Caco-2 (cell line): ENCODE data around the gene NANOS1. TPM values are rescaled to one million over a fixed set of nuclear protein-coding genes. Genes with fewer than 3 reads are reported as not detected.

Experiments used
- BruUV-seq: library from RNA; stranded (reverse); fragments of 400-500 nt; replicated peaks from 2 replicates; lab custom pipeline; 2021; lab: Mats Ljungman, UMichigan
- CTCF ChIA-PET: fragments of 300-600 bp; sonication (Branson Sonifier 250); formaldehyde crosslinking; loops from one replicate; lab custom pipeline; 2022; ENCODE audit warnings: antibody characterized with exemption; lab: Charles Lee
- POLR2A ChIA-PET: fragments of 300-600 bp; sonication (Branson Sonifier 250); formaldehyde crosslinking; loops from one replicate; lab custom pipeline; 2022; ENCODE audit warnings: antibody characterized with exemption; lab: Charles Lee
- DNase-seq, 2 experiments: peaks; one replicate each; pipeline versions ENCODE4 v3.0.0 to v3.0.0-alpha.2; 2020 to 2022
- H3K27me3 ChIP-seq: replicated peaks from 2 replicates; pipeline ENCODE4 v1.6.0; 2011; ENCODE audit warnings: low read length; ENCODE audit not compliant: control insufficient read depth, insufficient read depth
- H3K36me3 ChIP-seq: 2 replicates; pipeline ENCODE4 v1.5.1; 2011; ENCODE audit warnings: low read length; ENCODE audit not compliant: control insufficient read depth, insufficient read depth
- H3K4me1 ChIP-seq: fragments of 250-450 bp; sonication (Bioruptor Pico); 2 replicates; pipeline ENCODE4 v1.5.1; 2020; ENCODE audit warnings: mild to moderate bottlenecking
- H3K4me3 ChIP-seq: 2 replicates; pipeline ENCODE4 v1.5.1; 2011; ENCODE audit warnings: low read depth, mild to moderate bottlenecking, control low read depth, low read length
- H3K9me3 ChIP-seq: fragments of 250-450 bp; sonication (Bioruptor Pico); 2 replicates; pipeline ENCODE4 v1.5.1; 2020; ENCODE audit warnings: mild to moderate bottlenecking, moderate library complexity
- H3K27ac Mint-ChIP-seq: one replicate; pipeline ENCODE4 v1.8.0; 2022; ENCODE audit warnings: mixed read lengths; ENCODE audit not compliant: unreplicated experiment
- H3K27me3 Mint-ChIP-seq: one replicate; pipeline ENCODE4 v1.8.0; 2022; ENCODE audit warnings: mixed read lengths; ENCODE audit not compliant: insufficient read depth, unreplicated experiment
- H3K36me3 Mint-ChIP-seq: one replicate; pipeline ENCODE4 v1.8.0; 2022; ENCODE audit warnings: mild to moderate bottlenecking, mixed read lengths; ENCODE audit not compliant: insufficient read depth, unreplicated experiment
- H3K4me1 Mint-ChIP-seq: one replicate; pipeline ENCODE4 v1.8.0; 2022; ENCODE audit warnings: low read depth, mixed read lengths; ENCODE audit not compliant: unreplicated experiment
- H3K4me3 Mint-ChIP-seq: one replicate; pipeline ENCODE4 v1.8.0; 2022; ENCODE audit warnings: mild to moderate bottlenecking, moderate library complexity, mixed read lengths; ENCODE audit not compliant: unreplicated experiment
- H3K9me3 Mint-ChIP-seq: one replicate; pipeline ENCODE4 v1.8.0; 2022; ENCODE audit warnings: mixed read lengths; ENCODE audit not compliant: unreplicated experiment
- intact Hi-C: fragments of 100-400 bp; cut with micrococcal nuclease; formaldehyde crosslinking; loops from one replicate; pipeline ENCODE4 v1.10.0; 2022; ENCODE audit not compliant: unreplicated experiment
- total RNA-seq: library from RNA; stranded (reverse); gene quantifications from 2 replicates; pipeline ENCODE4 v1.2.3, GENCODE V29; 2022
- TF ChIP-seq, protein P1 (sequence below), 2 experiments: fragments of 200-600 bp in 1 of 2; IDR thresholded peaks; 1 replicate in 1 of 2; 2 replicates in 1 of 2; pipeline versions ENCODE4 v1.5.1 to v1.8.0; 2011 to 2022; ENCODE audit warnings: antibody characterized with exemption in 1 of 2, control low read depth in 1 of 2, inconsistent platforms in 1 of 2, low read depth in 1 of 2, low read length in 1 of 2, mild to moderate bottlenecking in 1 of 2, moderate library complexity in 1 of 2; ENCODE audit not compliant: insufficient read depth in 1 of 2, severe bottlenecking in 1 of 2, unreplicated experiment in 1 of 2

Gene NANOS1
- total RNA-seq, 1 experiment from 2014 or later: 5.9 TPM

GRCh38 chr10:119079599-119080520 is 50.3 kb downstream of the NANOS1 start:
- H3K9me3 Mint-ChIP-seq: no peaks in the 10 kb centered on the region
- TF ChIP-seq, protein P1, sequence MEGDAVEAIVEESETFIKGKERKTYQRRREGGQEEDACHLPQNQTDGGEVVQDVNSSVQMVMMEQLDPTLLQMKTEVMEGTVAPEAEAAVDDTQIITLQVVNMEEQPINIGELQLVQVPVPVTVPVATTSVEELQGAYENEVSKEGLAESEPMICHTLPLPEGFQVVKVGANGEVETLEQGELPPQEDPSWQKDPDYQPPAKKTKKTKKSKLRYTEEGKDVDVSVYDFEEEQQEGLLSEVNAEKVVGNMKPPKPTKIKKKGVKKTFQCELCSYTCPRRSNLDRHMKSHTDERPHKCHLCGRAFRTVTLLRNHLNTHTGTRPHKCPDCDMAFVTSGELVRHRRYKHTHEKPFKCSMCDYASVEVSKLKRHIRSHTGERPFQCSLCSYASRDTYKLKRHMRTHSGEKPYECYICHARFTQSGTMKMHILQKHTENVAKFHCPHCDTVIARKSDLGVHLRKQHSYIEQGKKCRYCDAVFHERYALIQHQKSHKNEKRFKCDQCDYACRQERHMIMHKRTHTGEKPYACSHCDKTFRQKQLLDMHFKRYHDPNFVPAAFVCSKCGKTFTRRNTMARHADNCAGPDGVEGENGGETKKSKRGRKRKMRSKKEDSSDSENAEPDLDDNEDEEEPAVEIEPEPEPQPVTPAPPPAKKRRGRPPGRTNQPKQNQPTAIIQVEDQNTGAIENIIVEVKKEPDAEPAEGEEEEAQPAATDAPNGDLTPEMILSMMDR (IDR thresholded peaks at IDR 0.05; ENCODE audit: insufficient read depth in 1 of 2, low read depth in 1 of 2, low read length in 1 of 2, severe bottlenecking in 1 of 2, unreplicated experiment in 1 of 2): no peak
- Histone ChIP-seq H3K36me3 (peaks cover 1% of the 10 kb centered on the region; the same call in 1 of the 2 replicates), H3K27me3 (no peaks in the 10 kb centered on the region), H3K4me3 (peak overlapping the region; percentile 88), H3K9me3 (no peaks in the 10 kb centered on the region), H3K4me1 (peaks cover 8% of the 10 kb centered on the region; the same call in 1 of the 2 replicates)
- peaks cover 59% of the 10 kb centered on the region for H3K36me3 Mint-ChIP-seq
- intact Hi-C loops: loop anchor here (1.0 kb wide), 1 partner anchor 24 kb away; the partner anchor contains the start of gene DENND10
- CTCF ChIA-PET: interaction anchor here (0.6 kb wide), 1 partner anchor 25 kb away, joined by 6 read pairs; no protein-coding TSS in a partner anchor
- no TSS peak for BruUV-seq
- H3K4me3 Mint-ChIP-seq: peak overlapping the region; percentile 83
- peaks cover 8% of the 10 kb centered on the region for H3K4me1 Mint-ChIP-seq
- POLR2A ChIA-PET: interaction anchor here (0.5 to 0.7 kb wide), 2 partner anchors 125 to 458 kb away, joined by 3 to 4 read pairs; no protein-coding TSS in a partner anchor
- peak overlapping the region; percentile 97 for H3K27ac Mint-ChIP-seq
- H3K27me3 Mint-ChIP-seq: no peaks in the 10 kb centered on the region
- peak; percentile 78 to 83 for DNase-seq

DNA sequence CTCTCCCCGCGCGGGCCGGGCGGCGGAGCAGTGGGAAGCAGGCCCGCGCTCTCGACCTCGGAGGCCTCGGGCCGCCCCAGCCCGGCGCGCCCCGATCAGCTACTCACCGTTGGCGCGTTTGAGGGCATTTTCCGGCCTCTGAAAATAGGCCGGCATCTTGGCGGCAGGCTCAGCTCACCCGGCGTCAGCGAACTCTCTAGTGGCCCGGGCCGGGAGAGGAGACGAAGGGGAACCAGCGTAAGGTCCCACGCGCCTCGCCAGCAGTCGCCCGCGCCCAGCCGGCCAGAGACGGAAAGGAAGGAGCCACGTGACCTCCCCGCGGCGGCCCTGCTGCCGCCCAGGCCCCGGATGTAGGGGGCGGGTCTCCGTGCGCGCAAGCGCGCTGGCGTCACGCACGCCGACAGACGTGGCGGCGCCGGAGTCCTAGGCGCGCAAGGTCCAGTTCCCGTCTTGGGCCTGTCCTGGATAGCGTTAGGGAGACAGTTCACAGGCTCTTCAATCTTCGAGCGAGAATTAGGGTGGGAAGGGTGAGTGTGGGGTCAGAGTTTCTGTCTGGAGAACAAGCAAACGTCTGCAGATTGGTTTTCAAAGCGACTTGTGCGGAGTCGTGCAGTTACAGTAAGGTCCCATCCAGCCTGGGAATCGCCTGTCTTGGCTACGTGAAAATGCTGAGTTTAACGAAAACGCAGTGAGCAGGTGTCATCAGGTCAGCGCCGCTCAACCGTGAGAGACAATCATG is 51.2 kb downstream of the NANOS1 start, which contains the start of gene EIF3A:
EIF3A (minus strand) TSS at position 297 of the 739 bp plus-strand sequence; CDS start at position 156, 141 bp downstream.
- H3K4me1 Mint-ChIP-seq: peaks cover 8% of the 10 kb centered on the region
- Histone ChIP-seq H3K9me3 (no peaks in the 10 kb centered on the region), H3K4me1 (peaks cover 8% of the 10 kb centered on the region; the same call in 1 of the 2 replicates), H3K27me3 (no peaks in the 10 kb centered on the region), H3K4me3 (peak within 1 kb of the TSS; percentile 88), H3K36me3 (peaks cover 1% of the 10 kb centered on the region; the same call in 1 of the 2 replicates)
- H3K4me3 Mint-ChIP-seq: peak within 1 kb of the TSS; percentile 83
- no TSS peak for BruUV-seq
- POLR2A ChIA-PET: interaction anchor here (0.5 kb wide), 1 partner anchor 124 kb away, joined by 3 read pairs; no protein-coding TSS in a partner anchor
- H3K9me3 Mint-ChIP-seq: no peaks in the 10 kb centered on the region
- TF ChIP-seq, protein P1 (IDR thresholded peaks at IDR 0.05; ENCODE audit: insufficient read depth in 1 of 2, low read depth in 1 of 2, low read length in 1 of 2, severe bottlenecking in 1 of 2, unreplicated experiment in 1 of 2): no peak
- H3K27me3 Mint-ChIP-seq: no peaks in the 10 kb centered on the region
- CTCF ChIA-PET: interaction anchor here (0.6 kb wide), 1 partner anchor 26 kb away, joined by 6 read pairs; no protein-coding TSS in a partner anchor
- peak; percentile 91 to 96 for DNase-seq
- intact Hi-C loops: loop anchor here (1.0 kb wide), 1 partner anchor 24 kb away; the partner anchor contains the start of gene DENND10
- H3K36me3 Mint-ChIP-seq: peaks cover 53% of the 10 kb centered on the region
- H3K27ac Mint-ChIP-seq: peak within 1 kb of the TSS; percentile 97

Other genes with a start within 250 kb of the NANOS1 start
- 146 and 150 TPM in 2 replicates for gene EIF3A, start 51.1 kb downstream of the NANOS1 start, total RNA-seq
- gene DENND10, start 74.4 kb downstream of the NANOS1 start, total RNA-seq: 60.4 and 80.8 TPM in 2 replicates
- 45.3 and 45.9 TPM in 2 replicates for gene SFXN4, start 136.0 kb downstream of the NANOS1 start, total RNA-seq
- 213 and 216 TPM in 2 replicates for gene PRDX3, start 149.1 kb downstream of the NANOS1 start, total RNA-seq
- 7.7 and 8.9 TPM in 2 replicates for gene GRK5, start 177.9 kb downstream of the NANOS1 start, total RNA-seq